Raji (cell line): ENCODE results near the gene BTBD8.

Source experiments
- POLR2A ChIP-seq: IDR thresholded peaks from 2 replicates; pipeline ENCODE4 v1.6.1; 2011; ENCODE audit warnings: low read depth, low read length, control low read depth; ENCODE audit not compliant: insufficient read depth

The BTBD8 gene

DNA sequence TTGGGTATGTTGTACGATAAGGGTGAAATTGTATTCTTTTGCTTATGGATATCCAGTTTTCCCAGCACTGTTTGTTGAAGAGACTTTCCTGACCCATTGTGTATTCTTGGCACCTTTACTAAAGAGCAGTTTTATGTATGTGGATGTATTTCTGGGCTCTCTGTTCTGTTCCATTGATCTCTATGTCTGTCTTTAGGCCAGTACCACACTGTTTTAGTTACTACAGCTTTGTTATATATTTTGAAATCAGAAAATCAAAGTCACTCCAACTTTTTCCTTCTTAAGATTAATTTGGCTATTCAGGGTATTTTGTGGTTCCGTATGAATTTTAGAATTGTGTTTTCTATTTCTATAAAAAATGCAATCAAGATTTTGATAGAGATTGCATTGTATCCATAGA is 74.8 kb downstream of the BTBD8 start:
- no peak for TF ChIP-seq POLR2A

DNA sequence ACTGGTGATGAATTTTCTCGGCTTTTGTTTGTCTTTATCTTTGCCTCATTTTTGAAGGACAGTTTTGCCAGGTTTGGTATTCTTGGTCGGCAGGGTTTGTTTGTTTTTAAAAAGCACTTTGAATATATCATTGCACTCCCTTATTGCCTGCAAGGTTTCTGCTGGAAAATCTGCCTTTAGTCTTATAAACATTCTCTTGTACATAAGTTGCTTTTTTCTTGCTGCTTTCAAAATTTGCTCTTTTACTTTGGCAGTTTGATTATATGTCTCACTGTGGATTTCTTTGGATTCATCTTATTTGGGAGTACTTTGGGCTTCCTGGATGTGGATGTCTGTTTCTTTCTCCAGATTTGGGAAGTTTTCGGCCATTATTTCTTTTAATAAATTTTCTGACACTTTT is 79.4 kb downstream of the BTBD8 start:
- no peak for TF ChIP-seq POLR2A

DNA sequence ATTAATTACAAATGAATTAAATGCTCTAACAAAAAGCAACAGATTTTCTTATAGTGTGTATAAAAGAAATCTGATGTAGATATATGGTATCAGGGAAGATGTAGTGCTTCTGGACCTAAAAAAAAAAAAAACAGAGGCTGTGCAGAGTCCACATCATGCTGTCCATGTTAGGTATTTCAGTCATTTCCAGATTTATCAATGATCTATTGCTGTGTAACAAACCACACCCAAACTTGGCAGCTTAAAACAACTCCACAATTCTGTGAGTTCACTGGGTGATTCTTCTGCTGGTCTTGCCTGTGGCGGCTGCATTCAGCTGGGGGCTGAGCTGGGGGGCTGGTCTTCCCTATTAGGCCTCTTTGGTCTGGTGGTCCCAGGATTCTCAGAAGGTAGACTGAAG is 85.2 kb downstream of the BTBD8 start:
- TF ChIP-seq POLR2A: no peak

DNA sequence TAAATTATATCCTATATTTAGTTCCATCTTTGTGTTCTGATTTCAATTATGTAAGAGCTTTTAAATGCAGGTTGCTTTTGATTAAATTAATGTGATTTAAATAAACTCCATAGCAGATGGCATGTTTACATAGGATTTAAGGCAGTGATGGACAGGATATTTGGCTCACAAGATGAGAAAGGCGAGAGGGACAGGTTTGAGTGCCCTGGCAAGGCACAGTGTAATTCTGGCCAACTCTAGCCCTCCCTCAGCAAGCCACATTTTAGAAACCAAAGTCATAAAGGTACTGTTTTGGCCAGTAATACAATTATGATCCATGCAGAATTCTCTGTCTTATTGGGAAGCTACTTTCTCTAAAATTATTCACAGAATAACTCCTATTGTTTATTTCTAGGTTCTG is 87.0 kb downstream of the BTBD8 start:
- no peak for TF ChIP-seq POLR2A

DNA sequence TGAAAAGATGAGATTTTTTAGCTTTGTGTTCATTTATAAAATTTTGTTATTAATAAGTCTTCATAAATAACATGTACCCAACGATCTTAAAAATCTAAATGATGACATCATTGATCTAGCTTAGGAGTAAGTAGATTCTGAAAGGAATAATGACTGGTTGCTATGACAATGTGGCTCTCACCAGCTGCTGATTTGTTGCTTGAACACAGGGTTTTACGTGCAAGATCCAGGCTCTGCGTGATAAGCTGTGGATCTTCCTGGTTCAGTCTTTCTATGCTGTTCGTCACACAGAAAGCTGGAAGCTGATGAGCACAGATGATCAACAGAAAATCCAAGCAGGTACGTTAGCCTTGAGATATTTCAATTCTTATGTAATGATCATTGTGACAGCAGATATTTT is 88.5 kb downstream of the BTBD8 start:
- no peak for TF ChIP-seq POLR2A

DNA sequence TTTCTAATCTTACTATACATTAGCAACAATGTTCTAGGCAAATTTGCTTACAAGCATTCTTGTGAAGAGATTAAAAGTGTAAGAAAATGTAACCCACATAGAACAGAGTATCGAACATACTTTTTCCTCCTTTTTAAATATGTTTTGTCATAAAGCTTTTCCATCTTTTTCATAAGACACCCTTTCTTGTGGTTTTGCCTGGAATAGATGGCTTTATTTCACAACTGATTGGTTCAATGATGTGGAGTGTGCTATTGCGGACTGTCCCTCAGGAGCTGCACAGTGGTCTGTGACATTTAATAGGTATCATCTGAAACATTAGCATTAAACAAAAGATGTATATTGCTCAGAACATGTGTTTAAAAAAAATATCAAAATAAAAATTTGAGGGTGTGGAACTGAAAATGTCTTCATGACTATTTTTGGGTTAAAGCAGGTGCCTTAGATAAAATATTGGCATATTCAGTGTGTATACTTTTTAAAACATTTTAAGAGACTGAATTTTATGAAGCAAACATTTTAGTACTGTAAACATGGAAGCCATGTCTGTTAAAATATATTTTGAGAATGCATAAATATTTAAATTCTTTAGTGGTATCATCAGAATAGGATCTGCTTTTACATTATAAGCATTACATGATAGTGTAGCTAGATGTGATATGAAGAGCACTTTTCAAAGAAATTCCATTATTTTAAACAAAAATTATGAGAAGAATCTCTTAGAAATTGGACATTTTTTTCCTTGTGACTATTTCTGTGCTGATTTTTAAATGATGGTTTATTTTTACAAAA is 89.3 kb downstream of the BTBD8 start:
- TF ChIP-seq POLR2A: no peak

DNA sequence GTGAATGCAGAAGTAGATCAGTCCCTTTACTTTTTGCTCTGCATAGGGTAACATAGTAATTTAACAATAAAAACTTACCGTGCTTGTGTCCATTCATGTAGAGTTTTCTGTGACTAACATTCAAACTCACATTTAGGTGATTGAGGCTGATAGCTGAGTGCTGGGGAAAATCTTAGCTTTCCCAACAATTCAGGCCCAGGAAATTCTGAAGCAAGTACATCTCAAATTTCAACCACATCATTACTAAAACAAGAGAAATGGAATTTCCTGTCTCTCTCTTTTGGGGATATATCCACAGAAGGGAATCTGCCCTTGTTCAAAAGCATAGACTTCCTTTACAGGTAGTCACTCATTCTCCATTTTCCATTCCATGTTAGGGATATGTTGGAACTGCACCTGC is 104.5 kb downstream of the BTBD8 start:
- no peak for TF ChIP-seq POLR2A

DNA sequence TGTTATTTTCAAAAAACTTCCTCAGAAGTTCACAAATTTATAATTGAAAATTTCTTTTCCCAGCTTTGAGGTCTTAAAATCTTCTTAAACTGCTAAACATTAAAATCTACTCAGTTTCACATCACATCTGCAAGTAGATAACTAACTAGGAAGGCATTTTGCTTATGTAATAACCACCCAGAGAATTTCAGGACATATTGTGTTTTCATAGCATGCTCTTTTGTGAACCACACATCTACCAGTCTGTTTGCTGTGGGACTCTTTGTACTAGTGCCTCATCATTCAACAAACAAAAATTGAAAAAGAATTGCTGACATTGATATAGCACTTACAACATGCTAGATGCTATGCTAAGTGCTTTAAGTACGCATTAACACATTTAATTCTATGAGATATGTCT is 105.9 kb downstream of the BTBD8 start:
- no peak for TF ChIP-seq POLR2A

DNA sequence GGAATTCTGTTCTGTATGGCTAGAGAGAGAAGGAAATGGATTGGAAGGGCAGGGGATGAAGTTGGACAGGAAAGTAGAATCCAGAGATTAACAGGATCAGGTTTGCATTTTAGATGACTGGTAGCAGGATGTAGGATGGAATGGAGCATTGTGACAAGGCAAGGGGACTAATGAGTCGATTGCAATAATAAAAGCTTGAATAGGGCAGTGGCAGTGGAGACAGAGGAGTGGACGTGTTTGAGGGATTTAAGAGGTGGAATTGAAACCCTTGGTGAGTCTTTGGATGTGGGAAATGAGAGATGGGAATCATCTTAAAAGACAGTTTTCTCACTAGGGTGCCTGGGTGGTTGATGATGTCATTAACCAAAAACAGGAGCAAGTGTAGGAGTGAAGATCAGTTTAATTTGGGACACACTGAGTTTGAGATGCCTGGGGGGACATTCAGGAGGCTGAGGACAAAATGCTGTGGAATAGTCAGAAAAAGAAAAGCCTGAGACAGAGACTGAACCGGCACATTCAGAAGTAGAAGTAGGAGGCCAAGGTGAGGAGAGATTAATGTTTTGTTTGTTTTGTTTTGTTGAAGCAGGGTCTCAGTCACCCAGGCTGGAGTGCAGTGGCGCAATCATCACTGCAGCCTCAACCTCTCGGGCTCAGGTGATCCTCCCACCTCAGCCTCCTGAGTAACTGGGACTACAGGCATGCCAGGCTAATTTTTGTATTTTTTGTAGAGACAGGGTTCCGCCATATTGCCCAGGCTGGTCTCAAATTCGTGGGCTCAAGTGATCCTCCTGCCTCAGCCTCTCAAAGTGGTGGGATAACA is 108.5 kb downstream of the BTBD8 start:
- TF ChIP-seq POLR2A: no peak

DNA sequence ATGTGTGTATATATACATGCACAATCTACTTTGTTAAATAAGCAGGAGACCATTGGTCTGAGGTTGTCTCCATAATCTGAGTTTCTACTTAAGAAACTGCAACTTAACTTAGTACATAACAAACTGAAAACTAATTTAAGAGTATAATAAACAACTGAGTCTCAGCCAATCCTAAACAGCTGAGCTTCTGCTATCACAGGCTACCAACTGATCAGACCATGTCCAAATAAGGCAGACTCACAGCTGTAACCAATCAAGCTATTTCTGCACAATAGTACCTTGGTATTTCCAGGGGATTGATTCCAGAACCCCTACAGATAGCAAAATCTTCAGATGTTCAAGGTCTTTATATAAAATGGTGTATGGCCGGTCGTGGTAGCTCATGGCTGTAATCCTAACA is 111.6 kb downstream of the BTBD8 start:
- no peak for TF ChIP-seq POLR2A

DNA sequence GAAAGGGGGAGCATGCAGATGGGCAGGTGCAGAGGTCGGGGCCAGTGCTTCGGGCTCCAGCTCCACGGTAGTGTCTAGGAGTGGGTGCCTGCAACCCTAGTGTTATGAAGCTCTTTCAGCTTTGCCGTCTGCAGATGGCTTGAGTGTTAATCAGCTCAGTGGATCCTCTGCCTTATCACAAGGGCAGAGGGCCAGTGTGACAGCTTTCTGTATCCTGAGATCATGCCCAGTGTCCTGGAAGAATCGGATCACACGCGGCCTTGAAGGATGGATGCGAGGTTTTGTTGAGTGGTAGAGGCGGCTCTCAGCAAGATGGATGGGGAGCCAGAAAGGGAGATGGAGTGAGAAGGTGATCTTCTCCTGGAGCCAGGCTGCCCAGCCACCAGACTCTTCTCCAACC is 112.1 kb downstream of the BTBD8 start:
- TF ChIP-seq POLR2A: no peak

DNA sequence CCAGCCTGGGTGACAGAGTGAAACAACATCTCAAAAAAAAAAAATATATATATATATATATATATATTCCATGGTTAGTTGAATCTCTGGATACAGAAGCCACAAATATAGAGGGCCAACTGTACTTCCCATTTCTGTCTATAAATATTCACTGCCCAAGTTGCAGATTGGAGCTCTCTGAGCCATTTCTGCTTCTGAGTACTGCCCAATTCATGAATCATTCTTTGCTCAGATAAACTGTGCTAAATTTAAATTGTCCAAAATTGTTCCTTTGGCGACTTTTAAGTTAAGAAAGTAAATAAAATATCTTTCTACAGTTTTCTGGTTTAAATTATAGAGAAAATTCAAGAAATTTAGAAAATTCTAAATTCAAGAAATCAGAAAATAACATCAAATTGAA is 114.4 kb downstream of the BTBD8 start:
- no peak for TF ChIP-seq POLR2A

DNA sequence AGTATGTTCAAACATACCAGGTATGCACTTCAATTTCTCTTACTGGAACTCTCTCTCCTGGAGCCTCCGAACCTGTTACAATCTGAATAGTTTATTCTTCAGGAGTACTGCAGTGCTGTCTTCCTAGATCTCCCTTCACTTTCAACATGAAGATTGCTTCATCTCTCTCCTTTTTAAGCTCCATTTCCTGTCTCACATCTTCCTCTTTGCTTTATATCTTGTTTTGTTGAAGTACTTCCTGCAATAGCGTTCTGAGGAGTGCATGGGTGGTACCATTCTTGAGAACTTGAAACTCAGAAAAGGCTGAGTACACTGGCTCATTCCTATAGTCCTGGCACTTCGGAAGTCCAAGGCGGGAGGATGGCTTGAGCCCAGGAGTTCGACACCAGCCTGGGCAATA is 121.8 kb downstream of the BTBD8 start:
- TF ChIP-seq POLR2A: no peak

DNA sequence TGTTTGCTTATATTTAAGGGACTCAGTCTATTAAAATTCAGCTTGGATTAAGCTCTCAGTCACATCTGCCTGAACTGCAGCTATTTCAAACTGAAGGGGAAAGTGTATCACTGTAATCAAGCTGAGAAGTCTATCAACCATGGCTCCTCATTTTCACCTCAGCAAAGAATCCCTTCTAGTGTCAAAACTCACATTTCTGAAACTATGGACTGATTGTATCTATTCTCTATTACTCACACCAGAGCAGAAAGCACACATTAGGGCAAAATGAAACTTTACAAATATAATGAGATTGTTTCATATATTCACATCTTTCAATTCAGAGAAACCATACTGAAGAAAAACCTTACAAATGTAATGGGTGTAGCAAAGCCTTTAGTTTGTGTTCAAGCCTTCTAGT is 123.0 kb downstream of the BTBD8 start:
- no peak for TF ChIP-seq POLR2A

DNA sequence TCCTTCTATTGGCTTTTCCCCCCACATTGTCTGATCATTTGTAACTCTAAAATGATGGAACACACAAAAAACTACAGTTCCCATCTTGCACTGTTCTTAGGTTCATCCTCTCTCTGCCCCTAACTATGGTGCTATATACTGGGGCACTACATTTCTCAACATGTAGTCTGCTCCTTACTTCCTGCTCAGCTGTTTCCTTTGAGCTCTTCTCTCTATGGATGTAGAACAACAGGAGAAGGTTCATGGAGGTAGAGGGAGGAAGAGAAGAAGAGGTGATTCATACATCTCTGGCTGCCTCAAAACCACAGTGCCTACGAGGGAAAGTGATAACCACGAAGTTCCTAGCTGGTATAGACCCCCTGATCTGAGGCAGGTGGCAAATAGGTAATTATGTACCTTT is 130.6 kb downstream of the BTBD8 start:
- TF ChIP-seq POLR2A: no peak

DNA sequence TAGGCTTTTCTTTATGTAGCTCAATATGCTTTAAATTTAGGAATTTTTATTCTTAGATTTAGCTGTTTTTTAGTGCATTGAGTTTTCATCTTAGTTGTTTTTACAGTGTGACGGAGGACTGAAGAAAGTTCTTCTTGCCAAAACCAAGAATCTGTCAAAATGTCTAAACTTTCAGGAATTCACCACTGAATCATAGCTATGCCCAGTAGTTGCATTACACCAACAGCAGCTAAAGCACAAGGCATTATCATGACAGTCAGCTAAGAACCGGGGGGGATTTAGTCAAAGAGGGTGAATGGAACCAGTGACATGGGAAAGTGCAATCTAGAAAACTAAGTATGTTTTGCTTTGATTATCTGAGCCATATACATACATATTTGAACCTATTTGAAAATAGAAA is 131.0 kb downstream of the BTBD8 start:
- TF ChIP-seq POLR2A: no peak
